ENCODE data around the gene SERTAD1. TPM values are rescaled to one million over a fixed set of nuclear protein-coding genes. Genes with fewer than 3 reads are reported as not detected.

The SERTAD1 gene
- total and polyA plus RNA-seq, 9 donors, result 2.3 to 15.2 (median 11.1) TPM

DNA sequence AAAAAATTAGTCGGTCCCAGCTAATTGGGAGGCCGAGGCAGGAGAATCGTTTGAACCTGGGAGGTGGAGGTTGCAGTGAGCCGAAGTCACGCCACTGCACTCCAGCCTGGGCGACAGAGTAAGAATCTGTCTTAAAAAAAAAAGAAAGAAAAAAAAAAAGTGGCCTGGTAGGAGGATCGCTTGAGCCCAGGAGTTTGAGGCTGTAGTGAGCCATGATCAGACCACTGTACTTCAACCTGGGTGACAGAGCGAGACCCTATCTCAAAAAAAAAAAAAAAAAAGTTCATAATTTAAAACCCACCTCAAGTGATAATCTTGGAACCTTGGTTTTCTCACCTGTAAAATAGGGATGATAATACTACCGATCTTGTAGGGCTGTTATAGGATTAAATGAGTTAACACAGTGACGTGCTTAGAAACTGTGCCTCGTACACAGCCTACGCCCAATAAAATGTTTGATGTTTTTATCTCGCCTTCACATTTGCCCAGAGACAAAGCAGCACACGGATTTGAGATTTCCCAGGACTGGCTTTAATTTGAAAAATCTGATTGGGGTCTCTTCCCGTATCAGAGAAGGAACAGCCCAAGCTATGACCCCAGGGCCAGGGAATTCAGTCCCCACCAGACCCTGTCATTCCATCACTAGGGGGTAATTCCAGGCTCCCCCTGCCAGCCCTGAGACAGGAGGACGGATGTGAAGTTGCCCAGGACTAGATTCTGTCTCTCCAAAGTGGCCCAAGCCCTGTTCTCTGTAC lies 3.6 kb downstream of the SERTAD1 start:
- 68 to 77% (median 75%) methylated on average over 16 of the region's 16 CpGs for WGBS, 3 donors
- Histone ChIP-seq H3K4me3 (peak overlapping the region; percentile 67), H3K4me1 (ENCODE audit: insufficient read depth) (peaks cover 2% of the 10 kb centered on the region), H3K9me3 (no peaks in the 10 kb centered on the region), H3K27me3 (no peaks in the 10 kb centered on the region), H3K36me3 (no peaks in the 10 kb centered on the region), H3K27ac (peak overlapping the region in 1 of 2 donors; percentile 98)
- TF ChIP-seq EP300 (IDR thresholded peaks at IDR 0.05) (no peak), POLR2A (IDR thresholded peaks at IDR 0.05) (no peak)
- TF ChIP-seq, protein P1, sequence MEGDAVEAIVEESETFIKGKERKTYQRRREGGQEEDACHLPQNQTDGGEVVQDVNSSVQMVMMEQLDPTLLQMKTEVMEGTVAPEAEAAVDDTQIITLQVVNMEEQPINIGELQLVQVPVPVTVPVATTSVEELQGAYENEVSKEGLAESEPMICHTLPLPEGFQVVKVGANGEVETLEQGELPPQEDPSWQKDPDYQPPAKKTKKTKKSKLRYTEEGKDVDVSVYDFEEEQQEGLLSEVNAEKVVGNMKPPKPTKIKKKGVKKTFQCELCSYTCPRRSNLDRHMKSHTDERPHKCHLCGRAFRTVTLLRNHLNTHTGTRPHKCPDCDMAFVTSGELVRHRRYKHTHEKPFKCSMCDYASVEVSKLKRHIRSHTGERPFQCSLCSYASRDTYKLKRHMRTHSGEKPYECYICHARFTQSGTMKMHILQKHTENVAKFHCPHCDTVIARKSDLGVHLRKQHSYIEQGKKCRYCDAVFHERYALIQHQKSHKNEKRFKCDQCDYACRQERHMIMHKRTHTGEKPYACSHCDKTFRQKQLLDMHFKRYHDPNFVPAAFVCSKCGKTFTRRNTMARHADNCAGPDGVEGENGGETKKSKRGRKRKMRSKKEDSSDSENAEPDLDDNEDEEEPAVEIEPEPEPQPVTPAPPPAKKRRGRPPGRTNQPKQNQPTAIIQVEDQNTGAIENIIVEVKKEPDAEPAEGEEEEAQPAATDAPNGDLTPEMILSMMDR (IDR thresholded peaks at IDR 0.05), result no peak
- intact Hi-C loops (cut with DNase I), result loop anchor here in 2 of 4 donors (5.0 kb wide), 1 partner anchor 180 kb away; the partner anchor contains the start of gene LTBP4 (in 2 of the 2)
- no peak for DNase-seq

DNA sequence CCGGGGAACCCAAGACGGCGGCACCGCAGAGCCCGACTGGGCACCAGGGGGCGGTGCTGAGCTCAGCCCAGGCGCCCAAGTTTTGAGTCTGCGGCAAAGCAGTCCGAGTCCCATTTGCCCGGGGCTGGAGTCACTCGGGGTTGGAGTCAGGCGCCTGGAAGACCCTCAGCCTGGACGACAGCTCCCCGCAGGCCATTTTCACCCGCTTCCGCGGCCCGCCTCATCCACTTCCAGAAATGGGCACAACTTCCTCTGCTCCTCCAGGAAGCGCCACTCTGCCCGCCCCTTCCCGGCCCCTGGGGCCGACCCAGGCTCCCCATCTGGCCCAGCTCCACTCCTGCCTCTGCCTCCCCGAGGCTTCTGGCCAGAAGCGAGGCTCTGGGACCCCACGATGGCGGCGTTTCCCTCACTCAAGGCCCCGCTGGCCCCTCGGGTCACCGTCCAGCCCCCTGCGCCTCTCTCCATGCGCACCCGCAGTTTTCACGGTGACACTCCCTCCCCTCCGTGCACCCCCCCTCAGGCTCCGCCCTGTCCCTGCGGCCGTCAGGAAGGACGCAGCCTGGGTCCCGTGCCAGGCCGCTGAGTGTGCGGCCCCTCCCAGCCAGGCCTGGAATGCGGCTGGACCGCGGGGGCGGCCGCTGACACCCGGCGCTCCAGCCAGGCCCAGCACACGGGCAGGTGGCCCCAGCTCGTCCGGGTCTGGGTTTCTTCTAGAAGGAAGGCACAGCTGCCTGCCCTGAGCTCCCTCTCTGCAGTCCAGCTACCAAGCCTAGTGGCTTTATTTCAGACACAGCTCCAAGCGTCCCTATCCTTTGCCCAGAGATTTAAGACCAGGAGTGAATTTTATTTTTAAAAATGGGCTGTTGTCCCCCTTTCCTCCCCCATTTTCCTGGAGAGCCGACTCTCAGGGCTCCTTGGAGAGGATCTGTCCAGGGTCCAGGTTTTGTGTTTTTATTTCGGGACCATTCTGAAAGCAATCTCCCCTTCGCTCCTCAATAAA lies 4.7 kb downstream of the SERTAD1 start:
- peaks cover 2% of the 10 kb centered on the region for H3K4me1 ChIP-seq (ENCODE audit: insufficient read depth)
- intact Hi-C loops (cut with DNase I), result loop anchor here in 2 of 4 donors (5.0 kb wide), 1 partner anchor 181 kb away; the partner anchor contains the start of gene LTBP4 (in 2 of the 2)
- WGBS, 3 donors, result 1% methylated on average over 56 of the region's 56 CpGs

DNA sequence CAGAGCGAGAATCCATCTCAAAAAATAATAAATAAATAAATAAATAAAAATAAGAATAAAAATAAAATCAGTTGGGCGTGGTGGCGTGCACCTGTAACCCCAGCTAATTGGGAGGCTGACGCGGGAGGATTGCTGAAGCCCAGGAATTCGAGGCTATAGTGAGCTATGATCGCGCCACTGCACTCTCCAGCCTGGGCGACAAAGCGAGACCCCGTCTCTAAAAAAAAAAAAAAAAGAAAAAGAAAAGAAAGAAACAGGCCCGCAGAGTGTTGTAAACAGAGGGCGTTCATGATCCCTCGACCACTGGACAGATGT lies 5.4 kb downstream of the SERTAD1 start:
- no peaks in the 10 kb centered on the region for H3K36me3 ChIP-seq
- H3K4me1 ChIP-seq (ENCODE audit: insufficient read depth), result peaks cover 2% of the 10 kb centered on the region
- DNase-seq, result no peak
- WGBS, 3 donors, result 45 to 54% (median 53%) methylated on average over 14 of the region's 14 CpGs
- TF ChIP-seq, protein P1 (IDR thresholded peaks at IDR 0.05), result no peak
- TF ChIP-seq POLR2A (IDR thresholded peaks at IDR 0.05) (no peak), EP300 (IDR thresholded peaks at IDR 0.05) (no peak)
- H3K4me3 ChIP-seq, result peak overlapping the region; percentile 67
- no peaks in the 10 kb centered on the region for H3K9me3 ChIP-seq
- peak overlapping the region; percentile 98 for H3K27ac ChIP-seq
- H3K27me3 ChIP-seq, result no peaks in the 10 kb centered on the region
- intact Hi-C loops (cut with DNase I), result loop anchor here in 2 of 4 donors (5.0 kb wide), 1 partner anchor 182 kb away; the partner anchor contains the start of gene LTBP4 (in 2 of the 2)

More for the DNA sequence above, 4.7 kb downstream of the SERTAD1 start:
- Histone ChIP-seq H3K4me3 (peak overlapping the region; percentile 67), H3K27me3 (no peaks in the 10 kb centered on the region), H3K36me3 (no peaks in the 10 kb centered on the region), H3K27ac (peak overlapping the region; percentile 98), H3K9me3 (no peaks in the 10 kb centered on the region)
- TF ChIP-seq EP300 (IDR thresholded peaks at IDR 0.05) (peak; percentile 52), POLR2A (IDR thresholded peaks at IDR 0.05) (peak; percentile 83)
- TF ChIP-seq, protein P1 (IDR thresholded peaks at IDR 0.05), result peak; percentile 92 to 93 (median 93)
- peak; percentile 95 to 97 (median 96) for DNase-seq

DNA sequence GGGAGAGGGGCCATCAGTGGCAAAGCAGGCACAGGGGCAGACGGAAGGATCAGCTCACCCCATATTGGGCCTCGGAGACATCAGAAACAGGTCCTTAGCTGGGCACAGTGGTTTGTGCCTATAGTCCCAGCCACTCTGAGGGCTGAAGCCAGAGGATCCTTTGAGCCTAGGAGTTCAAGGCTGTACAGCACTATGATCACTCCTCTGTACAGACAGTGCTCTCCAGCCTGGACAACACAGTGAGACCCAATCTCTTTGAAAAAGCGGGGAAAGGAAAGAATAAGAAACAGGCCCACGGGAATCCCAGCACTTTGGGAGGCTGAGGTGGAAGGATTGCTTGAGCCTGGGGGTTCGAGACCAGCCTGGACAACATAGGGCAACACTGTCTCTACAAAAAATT lies 6.0 kb downstream of the SERTAD1 start:
- Histone ChIP-seq H3K4me3 (no peak overlapping the region), H3K9me3 (no peaks in the 10 kb centered on the region), H3K27me3 (no peaks in the 10 kb centered on the region), H3K4me1 (ENCODE audit: insufficient read depth) (peaks cover 2% of the 10 kb centered on the region), H3K27ac (no peak overlapping the region), H3K36me3 (no peaks in the 10 kb centered on the region)
- WGBS, 3 donors, result 86 to 88% (median 88%) methylated on average over 5 of the region's 5 CpGs
- intact Hi-C loops (cut with DNase I), result loop anchor here in 2 of 4 donors (5.0 kb wide), 1 partner anchor 183 kb away; the partner anchor contains the start of gene LTBP4 (in 2 of the 2)
- TF ChIP-seq POLR2A (IDR thresholded peaks at IDR 0.05) (no peak), EP300 (IDR thresholded peaks at IDR 0.05) (no peak)
- TF ChIP-seq, protein P1 (IDR thresholded peaks at IDR 0.05), result no peak
- DNase-seq, result no peak
